IMR-90 (cell line): ENCODE data around the gene NEXN. TPM values are rescaled to one million over a fixed set of nuclear protein-coding genes. Genes with fewer than 3 reads are reported as not detected.

Experiments
- ATAC-seq: fragments of 200-7000 bp; cut with Tn5 transposase; 2 replicates; pipeline ENCODE4 v1.9.1; 2020; ENCODE audit warnings: low read depth, mild to moderate bottlenecking, moderate library complexity
- BruUV-seq: library from RNA; stranded (reverse); fragments of 400-500 nt; replicated peaks from 2 replicates; lab custom pipeline; 2021; lab: Mats Ljungman, UMichigan
- CTCF ChIA-PET: fragments of 300-600 bp; formaldehyde crosslinking; extraction: SDS; loops from one replicate; lab custom pipeline; 2021; ENCODE audit warnings: antibody characterized with exemption; lab: Yijun Ruan, JAX
- POLR2A ChIA-PET: fragments of 300-600 bp; sonication (Branson Sonifier 250); formaldehyde crosslinking; loops from one replicate; lab custom pipeline; 2022; ENCODE audit warnings: antibody characterized with exemption; ENCODE audit not compliant: unreplicated experiment; lab: Charles Lee
- DNase-seq: peaks from one replicate; pipeline ENCODE4 v3.0.0; 2013
- H2AFZ ChIP-seq: replicated peaks from 2 replicates; pipeline ENCODE3; 2013; ENCODE audit warnings: low read length, mild to moderate bottlenecking; ENCODE audit not compliant: poor library complexity
- H2AK5ac ChIP-seq: 2 replicates; pipeline ENCODE4 v1.6.1; 2013; ENCODE audit warnings: low read depth, low read length, inconsistent platforms
- H2AK9ac ChIP-seq: replicated peaks from 2 replicates; pipeline ENCODE3; 2013; ENCODE audit warnings: mild to moderate bottlenecking, low read depth, low read length, moderate library complexity; ENCODE audit not compliant: poor library complexity
- H2BK120ac ChIP-seq: 2 replicates; pipeline ENCODE4 v1.6.1; 2013; ENCODE audit warnings: low read depth, low read length, inconsistent platforms
- H2BK15ac ChIP-seq: 3 replicates; pipeline ENCODE4 v1.6.1; 2013; ENCODE audit warnings: low read depth, low read length, inconsistent platforms
- H2BK20ac ChIP-seq: 2 replicates; pipeline ENCODE4 v1.6.1; 2013; ENCODE audit warnings: low read depth, mild to moderate bottlenecking, inconsistent platforms, low read length, moderate library complexity
- H2BK5ac ChIP-seq: 2 replicates; pipeline ENCODE4 v1.6.1; 2013; ENCODE audit warnings: mild to moderate bottlenecking, low read depth, low read length, inconsistent platforms; ENCODE audit not compliant: poor library complexity, severe bottlenecking
- H3K14ac ChIP-seq: replicated peaks from 2 replicates; pipeline ENCODE4 v1.6.1; 2013; ENCODE audit warnings: low read depth, low read length, inconsistent platforms
- H3K18ac ChIP-seq: 2 replicates; pipeline ENCODE4 v1.6.1; 2013; ENCODE audit warnings: low read depth, low read length, control low read depth
- H3K23ac ChIP-seq: 2 replicates; pipeline ENCODE4 v1.6.1; 2013; ENCODE audit warnings: low read depth, low read length, inconsistent platforms
- H3K27ac ChIP-seq: 2 replicates; pipeline ENCODE4 v1.5.1; 2013; ENCODE audit warnings: mild to moderate bottlenecking, control low read depth, low read length; ENCODE audit not compliant: insufficient read depth
- H3K27me3 ChIP-seq: 2 replicates; pipeline ENCODE4 v1.6.1; 2013; ENCODE audit warnings: low read length; ENCODE audit not compliant: control insufficient read depth, insufficient read depth
- H3K36me3 ChIP-seq: 2 replicates; pipeline ENCODE4 v1.6.1; 2013; ENCODE audit warnings: low read length, mixed read lengths; ENCODE audit not compliant: control insufficient read depth, insufficient read depth
- H3K4ac ChIP-seq: 2 replicates; pipeline ENCODE4 v1.6.1; 2013; ENCODE audit warnings: low read depth, low read length, inconsistent platforms
- H3K4me1 ChIP-seq: 2 replicates; pipeline ENCODE4 v1.6.1; 2013; ENCODE audit warnings: low read length, mixed read lengths; ENCODE audit not compliant: control insufficient read depth, insufficient read depth
- H3K4me2 ChIP-seq: 2 replicates; pipeline ENCODE4 v1.6.1; 2013; ENCODE audit warnings: low read depth, mild to moderate bottlenecking, control low read depth, low read length, moderate library complexity
- H3K4me3 ChIP-seq: 2 replicates; pipeline ENCODE4 v1.5.1; 2013; ENCODE audit warnings: low read depth, mild to moderate bottlenecking, control low read depth, low read length, moderate library complexity; ENCODE audit not compliant: insufficient read depth
- H3K56ac ChIP-seq: 2 replicates; pipeline ENCODE4 v1.6.1; 2013; ENCODE audit warnings: low read length, inconsistent platforms; ENCODE audit not compliant: insufficient read depth; ENCODE audit errors: extremely low read depth
- H3K79me1 ChIP-seq, 2 experiments: 2 replicates each; pipeline ENCODE4 v1.6.1; 2013; ENCODE audit warnings: low read length in 2 of 2, inconsistent platforms in 1 of 2, low read depth in 1 of 2
- H3K9ac ChIP-seq: 2 replicates; pipeline ENCODE4 v1.6.1; 2013; ENCODE audit warnings: low read depth, low read length, control low read depth
- H3K9me1 ChIP-seq: 2 replicates; pipeline ENCODE4 v1.6.1; 2013; ENCODE audit warnings: low read length, inconsistent platforms; ENCODE audit not compliant: insufficient read depth
- H3K9me3 ChIP-seq: 2 replicates; pipeline ENCODE4 v1.6.1; 2013; ENCODE audit warnings: low read length; ENCODE audit not compliant: control insufficient read depth, insufficient read depth
- H4K20me1 ChIP-seq: 2 replicates; pipeline ENCODE4 v1.6.1; 2013; ENCODE audit warnings: low read length, inconsistent platforms; ENCODE audit not compliant: insufficient read depth
- H4K5ac ChIP-seq: 2 replicates; pipeline ENCODE4 v1.6.1; 2013; ENCODE audit warnings: mild to moderate bottlenecking, low read depth, low read length, control low read depth
- H4K8ac ChIP-seq, 2 experiments: 2 replicates each; pipeline ENCODE4 v1.6.1; 2013; ENCODE audit warnings: low read depth in 2 of 2, low read length in 2 of 2, control low read depth in 1 of 2, inconsistent platforms in 1 of 2
- H4K91ac ChIP-seq: 2 replicates; pipeline ENCODE4 v1.6.1; 2013; ENCODE audit warnings: low read depth, low read length, inconsistent platforms; ENCODE audit not compliant: insufficient read depth
- FOS ChIP-seq: fragments of 150-350 bp; IDR thresholded peaks from 2 replicates; pipeline ENCODE4 v1.6.1; 2016; ENCODE audit warnings: low read depth, low read length
- MAFK ChIP-seq: IDR thresholded peaks from 2 replicates; pipeline ENCODE4 v1.6.1; 2012; ENCODE audit warnings: low read depth, low read length, improper control_type of control experiment
- MAZ ChIP-seq: IDR thresholded peaks from 2 replicates; pipeline ENCODE4 v1.6.1; 2012; ENCODE audit warnings: low read depth, mild to moderate bottlenecking, low read length, improper control_type of control experiment, moderate library complexity, borderline replicate concordance
- POLR2A ChIP-seq: IDR thresholded peaks from 2 replicates; pipeline ENCODE4 v1.6.1; 2012; ENCODE audit warnings: mild to moderate bottlenecking, low read depth, low read length
- RCOR1 ChIP-seq: IDR thresholded peaks from 2 replicates; pipeline ENCODE4 v1.6.1; 2012; ENCODE audit warnings: mild to moderate bottlenecking, low read length, improper control_type of control experiment; ENCODE audit not compliant: insufficient replicate concordance
- RFX5 ChIP-seq: IDR thresholded peaks from 2 replicates; pipeline ENCODE4 v1.8.0; 2012; ENCODE audit warnings: low read depth, mild to moderate bottlenecking, low read length, moderate library complexity
- SMC3 ChIP-seq: fragments of 150-350 bp; IDR thresholded peaks from 2 replicates; pipeline ENCODE4 v1.6.1; 2016; ENCODE audit warnings: low read depth, mild to moderate bottlenecking, antibody characterized with exemption, low read length, moderate library complexity
- USF2 ChIP-seq: fragments of 150-350 bp; IDR thresholded peaks from 2 replicates; pipeline ENCODE4 v1.6.1; 2017; ENCODE audit warnings: mild to moderate bottlenecking, antibody characterized with exemption, low read length, low read depth
- WGBS, 2 experiments: methylation state at CpG; one replicate each; pipeline versions ENCODE4 v1.1.5 to v1.1.7; 2013; ENCODE audit warnings: missing lambda C conversion rate in 2 of 2; ENCODE audit not compliant: insufficient read length in 1 of 2; ENCODE audit errors: extremely low coverage in 2 of 2; 5-methylcytosine and 5-hydroxymethylcytosine counted together
- dilution Hi-C: fragments of 300-500 bp; cut with HindIII; formaldehyde crosslinking; loops from one replicate; pipeline ENCODE4 v1.14.3; 2018; ENCODE audit warnings: low sequenced_read_pairs; ENCODE audit not compliant: unreplicated experiment
- in situ Hi-C: fragments of 300-500 bp; cut with MboI; formaldehyde crosslinking; loops from 3 replicates; pipeline ENCODE4 v1.14.3; 2019; ENCODE audit warnings: low sequenced_read_pairs, inconsistent platforms, mixed read lengths
- intact Hi-C: fragments of 100-400 bp; cut with micrococcal nuclease; formaldehyde crosslinking; loops from 2 replicates; pipeline ENCODE4 v1.10.0; 2022
- polyA plus RNA-seq, 3 experiments: library from polyadenylated mRNA; depleted of rRNA; stranded (reverse); fragments of >200 nt; gene quantifications; 2 replicates each; pipeline ENCODE4 v1.2.3, GENCODE V29; 2012; ENCODE audit warnings: low replicate concordance in 1 of 3
- total RNA-seq: library from RNA; depleted of rRNA; stranded (reverse); fragments of >200 nt; gene quantifications from 2 replicates; pipeline ENCODE4 v1.2.3, GENCODE V29; 2012

The NEXN gene
- total and polyA plus RNA-seq, 2 of the 4 experiments (the other 2 are of a cell fraction): 5.2 to 16.1 TPM

DNA sequence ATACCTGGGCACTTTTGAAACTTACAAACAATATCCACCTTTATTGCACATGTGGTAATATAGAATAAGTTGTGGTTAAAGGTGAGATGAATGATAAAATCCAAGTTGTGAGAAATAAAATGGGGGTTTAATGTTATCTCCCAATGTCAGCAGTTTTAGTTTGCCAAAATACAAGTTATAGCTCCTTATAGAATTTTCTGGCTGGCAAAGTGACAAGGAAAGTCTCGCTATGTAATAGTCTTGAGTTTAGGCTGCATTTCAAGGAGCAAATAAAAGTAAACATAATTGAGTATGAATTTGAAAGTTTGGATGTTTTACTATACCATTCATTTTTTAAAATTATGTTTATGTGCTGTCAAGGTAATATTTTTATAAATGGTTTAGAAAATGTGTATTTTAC is 15.0 kb upstream of the NEXN start:
- Histone ChIP-seq H3K4me1 (peaks cover 4% of the 10 kb centered on the region; the same call in 1 of the 2 replicates), H3K4ac (no peak overlapping the region), H3K4me2 (no peak overlapping the region), H2AK9ac (no peak overlapping the region), H3K79me1 (peaks cover 0 to 26% of the 10 kb centered on the region in 2 experiments; a peak in 3 of 4 replicates), H3K27ac (no peak overlapping the region), H3K9me3 (no peaks in the 10 kb centered on the region), H4K5ac (no peak overlapping the region), H3K18ac (no peak overlapping the region), H3K14ac (no peak overlapping the region), H2AK5ac (no peak overlapping the region), H3K9me1 (no peaks in the 10 kb centered on the region), H3K9ac (no peak overlapping the region), H4K20me1 (no peaks in the 10 kb centered on the region), H4K8ac (no peak overlapping the region), H2BK120ac (no peak overlapping the region), H2BK5ac (no peak overlapping the region), H2BK15ac (no peak overlapping the region), H3K4me3 (no peak overlapping the region), H3K36me3 (peaks cover 2% of the 10 kb centered on the region; the same call in 1 of the 2 replicates), H4K91ac (no peak overlapping the region), H2AFZ (no peak overlapping the region), H3K56ac (no peak overlapping the region), H2BK20ac (no peak overlapping the region), H3K23ac (no peak overlapping the region), H3K27me3 (no peaks in the 10 kb centered on the region)
- intact Hi-C loops (no loop called here), in situ Hi-C loops (no loop called here), dilution Hi-C loops (no loop called here)
- ChIA-PET CTCF (interaction anchor here (0.5 kb wide), 1 partner anchor 240 kb away, joined by 7 read pairs; no protein-coding TSS in a partner anchor), POLR2A (no interaction called here)
- BruUV-seq: no TSS peak
- DNase-seq: no peak
- no CpG with 5 or more reads among the region's 1 CpG for WGBS, 2 experiments
- ATAC-seq: no peak
- TF ChIP-seq USF2 (no peak), RCOR1 (no peak), SMC3 (no peak), MAFK (no peak), RFX5 (no peak), MAZ (no peak), FOS (no peak), POLR2A (no peak)
